Right renal pelvis (tissue), 4 donors: Measurements from ENCODE around the gene KCNAB1. TPM values are rescaled to one million over a fixed set of nuclear protein-coding genes. Genes with fewer than 3 reads are reported as not detected.

Experiments used
- DNase-seq, 4 donors: peaks; one replicate each; pipeline ENCODE4 v3.0.0-alpha.2; 2013; ENCODE audit warnings: low read depth in 4 of 4, low spot score in 3 of 4, missing footprints in 1 of 4
- polyA plus RNA-seq, 4 donors: library from polyadenylated mRNA; unstranded; fragments of 120-200 nt; gene quantifications; one replicate each; pipeline ENCODE4 v1.2.1, GENCODE V29; 2013; ENCODE audit not compliant: insufficient read length in 4 of 4

Gene KCNAB1
- polyA plus RNA-seq, 4 donors = 2.8 to 3.4 (median 3.0) TPM

- no peak for DNase-seq
Measured at GRCh38 chr3:156303001-156303707, 182.8 kb downstream of the KCNAB1 start.

DNA sequence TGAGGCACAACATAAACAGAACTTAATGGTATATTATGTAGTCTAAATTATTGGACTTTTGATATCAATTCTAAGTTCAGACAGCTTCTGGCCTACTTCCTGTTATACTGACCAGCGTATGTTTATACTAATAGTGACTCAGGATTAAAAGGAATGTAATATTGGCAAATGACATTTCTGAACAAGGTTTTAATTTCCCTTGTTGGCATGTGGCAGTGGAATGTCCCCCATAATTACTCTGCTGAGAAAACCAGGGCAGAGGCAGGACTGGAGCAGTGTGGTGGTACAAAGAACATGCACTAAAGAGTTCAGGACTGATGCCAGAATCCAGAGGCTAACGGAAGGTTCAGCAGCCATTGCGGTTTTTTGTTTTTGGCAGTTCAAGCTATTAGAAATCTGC, 184.0 kb downstream of the KCNAB1 start:
- no peak for DNase-seq

DNA sequence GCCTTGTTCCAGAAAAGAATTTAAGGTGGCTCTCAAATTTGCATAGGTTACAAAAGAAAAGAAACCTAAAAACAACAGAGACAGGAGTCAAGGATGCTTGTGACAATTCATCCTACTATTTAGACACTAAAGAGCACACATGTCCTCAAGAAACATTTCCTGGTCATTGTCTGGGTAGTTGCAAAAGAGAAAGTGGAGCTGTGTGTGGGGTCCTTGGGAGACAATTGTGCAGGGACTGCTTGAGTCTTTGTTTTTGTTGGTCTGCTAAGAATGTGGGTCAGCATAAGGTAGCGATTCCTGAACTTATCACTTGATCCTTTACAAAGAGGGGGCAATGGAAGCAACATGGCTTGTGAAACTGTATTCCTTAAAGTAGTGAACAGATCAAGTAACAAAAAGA, 185.3 kb downstream of the KCNAB1 start:
- no peak for DNase-seq

DNA sequence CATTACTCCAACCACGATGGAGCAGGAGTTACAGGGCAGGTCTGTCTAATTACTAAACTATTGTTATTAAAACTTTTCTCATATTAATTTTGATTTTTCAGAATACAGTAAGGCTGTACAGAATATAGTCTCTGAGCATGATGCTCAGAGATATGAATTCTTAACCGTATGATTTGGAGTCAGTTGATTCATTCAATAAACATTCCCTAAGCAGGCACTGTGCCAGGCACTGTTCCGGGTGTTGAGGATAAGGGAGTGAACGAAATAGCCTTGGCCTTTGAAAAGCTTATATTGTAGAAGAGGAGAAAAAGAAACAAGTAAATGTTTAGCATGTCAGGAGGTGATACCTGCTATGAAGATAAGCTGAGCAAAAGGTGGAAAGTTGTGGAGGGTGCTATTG, 187.3 kb downstream of the KCNAB1 start:
- no peak for DNase-seq

DNA sequence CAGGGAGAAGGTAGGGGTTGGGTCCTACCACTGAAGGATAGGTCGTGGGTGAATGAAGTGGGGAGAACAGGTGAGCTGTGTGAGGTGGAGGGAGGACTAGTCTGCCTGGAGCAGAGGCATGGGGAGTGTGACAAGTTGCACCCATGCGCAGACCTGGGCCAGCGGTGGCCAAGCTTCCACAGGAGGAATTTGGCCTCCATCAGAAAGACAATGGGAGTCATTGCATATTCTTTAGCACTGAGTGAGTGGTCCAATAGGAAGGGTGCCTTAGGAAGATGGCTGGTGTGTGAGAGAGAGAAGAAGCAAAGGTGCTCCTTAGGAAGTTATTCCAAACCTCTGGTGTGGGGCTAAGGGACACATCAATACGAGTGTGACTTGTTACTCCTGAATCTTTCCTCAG, 191.1 kb downstream of the KCNAB1 start:
- DNase-seq = no peak

DNA sequence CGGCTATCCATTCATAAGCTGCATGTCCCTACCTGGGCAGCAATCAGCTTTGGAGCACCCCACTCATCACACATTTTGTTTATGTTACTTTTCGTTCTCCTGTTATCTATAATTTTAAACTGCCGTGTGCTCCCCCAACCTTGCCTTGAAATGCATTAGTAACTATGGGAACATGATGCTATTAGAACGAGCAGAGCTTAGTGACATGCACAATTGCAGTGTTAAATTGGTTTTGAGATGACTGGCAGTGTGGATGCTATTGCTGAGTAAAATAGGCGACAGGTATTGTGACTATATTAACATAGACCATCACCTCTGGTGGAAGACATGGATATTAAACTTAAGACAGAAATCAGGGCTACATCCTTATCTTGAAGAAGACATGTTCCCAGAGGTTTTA, 191.6 kb downstream of the KCNAB1 start:
- DNase-seq = no peak

DNA sequence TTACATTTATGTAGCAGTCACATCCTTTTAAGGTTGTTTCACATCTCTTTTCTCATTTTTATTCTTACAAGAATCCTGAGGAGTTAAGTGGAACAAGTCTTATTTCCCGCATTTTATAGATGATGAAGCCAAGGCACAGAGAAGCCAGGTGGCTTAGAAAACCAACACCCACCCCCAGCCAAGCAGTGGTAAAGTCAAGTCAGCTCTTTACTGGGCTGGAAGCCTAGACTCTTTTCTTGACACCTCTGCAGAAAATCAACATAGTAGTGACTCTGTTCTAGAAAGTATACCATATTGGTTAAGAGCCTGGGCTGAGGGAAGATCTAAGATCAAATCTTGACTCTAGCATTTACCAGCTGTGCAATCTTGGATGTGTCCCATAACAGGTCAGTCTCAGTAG, 195.7 kb downstream of the KCNAB1 start:
- DNase-seq = no peak

DNA sequence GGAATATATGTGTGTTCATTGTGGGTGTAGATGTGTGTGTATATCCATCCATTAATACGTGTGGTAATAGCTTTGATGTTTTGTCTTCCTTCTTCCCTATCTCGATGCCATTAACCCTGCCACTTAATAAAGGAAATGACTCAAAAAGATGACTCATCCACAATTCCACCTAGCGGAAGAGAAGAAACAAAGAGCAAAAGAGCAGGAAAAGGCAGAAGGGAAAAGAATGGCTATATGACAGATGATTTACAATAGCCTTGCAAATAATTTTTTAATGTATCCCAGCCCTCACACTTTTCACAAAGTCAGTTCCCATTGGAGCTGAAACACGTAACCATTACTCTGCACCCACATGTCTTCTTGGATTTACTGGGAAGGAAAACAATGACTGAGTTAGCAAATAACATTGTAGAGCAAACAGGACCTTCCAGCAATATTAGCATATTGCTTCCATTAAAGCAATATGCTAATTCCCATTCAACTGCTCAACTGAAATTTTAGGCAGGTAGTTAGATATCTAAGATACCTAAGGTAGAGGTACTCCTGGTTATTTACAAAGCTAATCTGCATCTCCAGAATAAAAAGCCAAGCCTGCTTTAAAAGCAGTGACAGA, 197.2 kb downstream of the KCNAB1 start:
- DNase-seq = no peak

DNA sequence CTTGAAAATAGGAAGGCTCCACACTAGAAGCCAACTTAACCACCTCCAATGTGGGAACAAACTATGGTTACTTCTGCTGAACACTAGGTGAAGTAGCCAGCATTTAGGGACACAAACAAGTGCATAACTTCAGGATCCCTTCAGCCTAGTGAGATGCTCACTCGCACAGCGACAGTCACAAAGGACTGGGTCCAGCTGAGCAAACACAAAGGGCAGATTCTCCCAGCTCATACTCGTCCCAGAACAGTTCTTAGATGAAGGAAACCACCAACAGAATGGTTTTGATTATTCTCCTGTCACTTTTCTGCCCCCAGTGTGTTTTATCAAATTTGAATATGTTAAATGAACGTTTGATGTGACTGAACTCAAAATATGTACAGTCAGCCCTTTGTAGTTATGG, 201.6 kb downstream of the KCNAB1 start:
- no peak for DNase-seq

GRCh38 chr3:156323466-156323865, 203.1 kb downstream of the KCNAB1 start:
- no peak for DNase-seq

DNA sequence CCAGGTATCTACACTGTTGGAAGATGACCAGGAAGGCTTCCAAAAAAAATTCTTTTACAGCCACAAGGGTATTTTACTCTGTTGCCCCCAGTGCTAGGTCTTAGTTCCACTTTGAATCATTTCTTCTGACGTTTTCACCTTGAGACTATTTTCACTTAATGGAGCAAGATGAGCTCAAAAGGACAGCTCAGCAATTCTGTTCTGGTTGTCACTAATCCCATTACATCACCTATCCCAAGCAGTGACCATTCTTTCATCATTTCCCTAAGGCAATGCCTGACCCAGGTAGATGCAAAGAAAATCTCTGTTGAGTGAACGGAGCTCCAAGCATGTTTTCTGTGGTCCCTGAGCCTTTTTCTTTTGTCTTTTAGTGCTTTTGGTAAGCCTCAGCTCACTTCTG, 210.0 kb downstream of the KCNAB1 start:
- no peak for DNase-seq

DNA sequence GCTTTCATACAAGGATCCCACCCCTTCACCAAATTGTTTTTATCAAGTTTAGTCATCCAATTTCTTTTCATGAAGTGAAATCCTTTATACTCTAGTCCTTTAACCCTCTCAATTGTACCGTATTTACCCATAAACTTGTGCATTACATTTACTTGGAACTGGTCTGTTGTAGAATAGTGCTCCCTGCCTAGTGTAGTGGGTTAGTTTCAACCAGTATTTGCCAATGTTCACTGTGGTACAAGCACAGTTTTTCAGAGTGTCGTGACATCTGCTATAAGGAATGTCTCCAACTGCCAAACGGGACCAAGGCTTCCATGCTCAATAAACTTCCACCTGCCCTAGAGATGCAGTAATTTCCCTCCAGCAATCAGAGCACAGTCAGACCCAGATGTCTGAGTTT, 211.9 kb downstream of the KCNAB1 start:
- no peak for DNase-seq

DNA sequence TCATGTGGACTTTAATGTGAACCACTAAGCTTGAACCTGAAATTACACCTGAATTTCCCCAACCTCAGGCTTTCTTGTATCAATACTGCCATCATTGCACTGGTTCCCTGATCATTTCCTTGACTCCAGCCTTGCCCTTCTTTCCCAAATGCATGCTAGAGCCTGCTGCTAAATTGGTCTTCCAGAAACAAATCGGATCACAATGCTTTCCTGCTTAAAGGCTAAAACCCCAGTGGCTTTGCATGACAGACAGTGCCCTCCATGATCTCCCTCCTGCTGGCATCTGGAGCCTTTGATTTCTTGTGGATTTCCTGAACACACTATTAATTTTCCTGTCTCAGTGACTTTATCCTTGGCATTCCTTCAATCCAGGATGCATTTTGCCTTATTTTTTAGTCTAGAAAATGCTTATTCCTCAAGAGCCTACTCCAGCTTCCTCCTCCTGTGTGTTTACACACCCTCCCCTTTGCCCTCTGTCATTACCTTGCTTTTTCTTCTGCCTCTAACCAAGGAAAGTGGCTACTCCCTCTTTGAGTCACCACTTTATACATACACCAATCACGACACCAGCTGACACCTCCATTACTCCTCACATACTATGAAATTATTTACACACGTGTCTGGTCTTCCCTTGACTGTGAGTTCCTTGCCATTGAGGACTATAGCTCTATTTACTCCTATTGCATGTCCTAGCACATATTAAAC, 214.6 kb downstream of the KCNAB1 start:
- no peak for DNase-seq

- no peak for DNase-seq
Measured at GRCh38 chr3:156339491-156339890, 219.1 kb downstream of the KCNAB1 start.

DNA sequence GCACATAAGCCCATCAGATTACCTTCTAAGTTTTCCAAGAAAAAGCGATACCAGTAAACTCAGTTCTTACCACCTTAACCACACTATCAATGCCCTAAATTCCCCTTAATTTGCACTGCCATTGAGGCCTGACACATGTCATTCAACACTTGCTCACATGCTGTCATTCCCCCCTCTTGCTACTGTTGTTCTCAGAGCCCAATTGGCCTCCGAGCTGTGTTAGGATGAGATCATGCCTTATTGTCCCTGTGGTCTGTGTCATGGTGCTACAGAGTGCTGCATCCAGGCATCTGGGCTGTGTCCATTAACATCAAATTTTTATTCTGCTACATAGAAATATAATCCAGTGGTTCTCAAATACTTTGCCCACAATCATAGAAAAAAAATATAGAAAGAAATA, 221.0 kb downstream of the KCNAB1 start:
- DNase-seq = no peak

DNA sequence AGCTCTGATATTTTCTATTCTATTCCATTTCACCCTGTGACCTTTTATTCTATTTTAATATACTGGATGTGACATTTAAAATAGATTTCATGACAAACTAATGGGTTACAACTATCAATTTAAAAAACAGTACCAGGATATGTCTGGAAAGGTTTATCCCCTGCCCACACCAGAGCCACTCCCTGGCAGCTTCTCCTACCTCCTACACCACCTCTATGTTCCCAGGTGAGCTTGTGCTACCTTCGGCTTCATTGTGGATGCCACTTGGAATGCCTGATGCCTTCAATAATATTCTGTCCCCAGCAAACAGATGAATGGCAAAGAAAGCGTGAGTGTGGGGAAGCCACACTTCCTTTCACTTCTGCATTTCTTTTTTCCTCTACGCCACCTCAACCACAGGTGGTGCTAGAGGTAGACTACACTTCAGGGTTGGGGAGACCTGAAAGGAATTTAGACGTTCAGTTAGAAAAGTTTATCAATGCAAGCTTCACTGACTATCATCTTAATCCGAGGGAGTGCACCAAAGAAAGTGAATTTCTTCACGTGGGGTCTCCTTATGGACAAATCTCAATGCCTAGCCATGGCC, 221.5 kb downstream of the KCNAB1 start:
- DNase-seq = no peak

DNA sequence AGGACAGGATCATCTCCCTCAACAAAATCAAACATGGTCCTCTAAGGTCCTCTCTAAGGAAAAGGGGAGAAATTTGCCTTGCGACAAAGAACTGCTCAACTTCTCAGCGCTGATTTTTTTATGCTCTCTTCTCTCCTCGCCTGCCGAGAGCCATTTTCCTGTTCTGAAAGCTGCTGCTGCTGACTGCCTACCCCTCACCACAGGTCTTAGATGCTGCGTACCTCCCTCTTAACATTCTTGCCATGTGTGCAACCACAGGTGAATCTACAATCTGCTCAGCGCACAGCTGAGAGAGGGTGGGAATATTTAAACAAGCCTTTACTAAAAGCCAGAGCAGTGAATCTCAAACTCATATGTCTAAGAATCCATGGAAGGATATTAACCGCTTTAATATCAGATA, 223.8 kb downstream of the KCNAB1 start:
- no peak for DNase-seq

- DNase-seq = no peak
Measured at GRCh38 chr3:156349111-156349510, 228.7 kb downstream of the KCNAB1 start.

- no peak for DNase-seq
Measured at GRCh38 chr3:156349978-156350377, 229.6 kb downstream of the KCNAB1 start.

DNA sequence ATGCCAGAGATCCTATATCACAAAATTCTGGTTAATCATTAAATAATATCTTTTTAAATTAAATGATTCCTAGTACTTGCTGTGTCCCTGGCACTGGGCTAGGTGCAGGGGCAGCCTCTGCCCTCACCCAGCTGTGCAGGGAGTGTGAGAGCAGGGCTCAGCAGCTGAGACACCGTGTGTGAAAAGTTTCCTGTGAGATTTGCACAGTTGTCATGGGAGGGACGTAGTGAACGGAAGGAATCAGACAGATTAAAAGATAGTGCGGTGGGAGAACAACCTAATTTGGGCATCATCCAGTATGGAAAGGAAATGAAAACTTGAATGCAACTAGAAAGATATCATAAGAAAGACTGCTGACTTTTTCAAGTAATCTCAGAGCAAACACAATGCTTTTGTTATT, 230.4 kb downstream of the KCNAB1 start:
- no peak for DNase-seq

DNA sequence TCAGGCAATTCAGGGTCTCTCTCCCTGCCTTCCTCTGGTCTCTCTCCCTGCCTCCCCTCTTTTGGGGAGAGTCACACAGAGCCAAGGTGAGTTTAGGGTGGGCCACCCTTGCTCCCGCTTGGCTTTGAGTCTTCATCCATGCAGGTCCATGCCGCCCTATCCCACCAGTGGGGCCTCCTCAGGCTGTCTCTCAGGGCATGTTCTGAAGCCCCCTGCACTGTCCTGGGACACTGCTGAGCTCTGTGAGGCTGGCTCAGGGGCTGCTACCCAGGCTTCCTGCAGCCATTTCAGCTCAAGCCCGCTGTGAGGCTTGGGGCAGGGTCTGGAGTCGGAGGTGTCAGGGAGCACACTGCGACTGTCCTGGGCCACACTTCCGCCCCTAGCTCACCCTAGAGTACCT, 231.4 kb downstream of the KCNAB1 start:
- no peak for DNase-seq

- no peak for DNase-seq
Measured at GRCh38 chr3:156352728-156353127, 232.3 kb downstream of the KCNAB1 start.
